ENCODE data around the gene HCN4.

DNA sequence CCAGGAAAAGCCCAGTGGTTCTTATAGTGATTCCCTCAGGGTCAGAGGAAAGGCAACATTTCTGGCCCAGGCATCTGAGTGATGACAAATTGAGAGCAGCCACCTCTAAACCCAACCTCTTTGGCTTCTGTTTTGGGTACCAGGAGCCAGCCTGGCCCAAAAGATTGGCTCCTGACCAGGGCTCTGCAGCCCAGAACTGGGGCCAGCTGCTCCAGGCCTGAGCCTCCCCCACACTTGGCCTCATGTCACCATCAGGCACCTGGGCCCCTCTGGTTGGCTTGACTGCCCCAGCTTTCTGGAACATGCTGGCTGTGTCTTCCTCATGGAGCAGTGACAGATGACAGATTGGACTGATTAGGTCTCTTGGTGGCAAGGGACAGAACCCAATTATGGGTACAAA is 26.0 kb upstream of the HCN4 start:
- TF ChIP-seq EZH2phosphoT487 (IDR thresholded peaks at IDR 0.05; ENCODE audit: insufficient read depth, low read depth) (no peak), EZH2 (IDR thresholded peaks at IDR 0.05; ENCODE audit: insufficient read depth, poor library complexity, severe bottlenecking) (no peak)
